ENCODE data around the gene CUX1. TPM values are rescaled to one million over a fixed set of nuclear protein-coding genes. Genes with fewer than 3 reads are reported as not detected.

Gene CUX1
- total and polyA plus RNA-seq, 2 donors (not counting 1 experiment from before 2014, with no cell fraction given), result 22.7 to 38.1 TPM

DNA sequence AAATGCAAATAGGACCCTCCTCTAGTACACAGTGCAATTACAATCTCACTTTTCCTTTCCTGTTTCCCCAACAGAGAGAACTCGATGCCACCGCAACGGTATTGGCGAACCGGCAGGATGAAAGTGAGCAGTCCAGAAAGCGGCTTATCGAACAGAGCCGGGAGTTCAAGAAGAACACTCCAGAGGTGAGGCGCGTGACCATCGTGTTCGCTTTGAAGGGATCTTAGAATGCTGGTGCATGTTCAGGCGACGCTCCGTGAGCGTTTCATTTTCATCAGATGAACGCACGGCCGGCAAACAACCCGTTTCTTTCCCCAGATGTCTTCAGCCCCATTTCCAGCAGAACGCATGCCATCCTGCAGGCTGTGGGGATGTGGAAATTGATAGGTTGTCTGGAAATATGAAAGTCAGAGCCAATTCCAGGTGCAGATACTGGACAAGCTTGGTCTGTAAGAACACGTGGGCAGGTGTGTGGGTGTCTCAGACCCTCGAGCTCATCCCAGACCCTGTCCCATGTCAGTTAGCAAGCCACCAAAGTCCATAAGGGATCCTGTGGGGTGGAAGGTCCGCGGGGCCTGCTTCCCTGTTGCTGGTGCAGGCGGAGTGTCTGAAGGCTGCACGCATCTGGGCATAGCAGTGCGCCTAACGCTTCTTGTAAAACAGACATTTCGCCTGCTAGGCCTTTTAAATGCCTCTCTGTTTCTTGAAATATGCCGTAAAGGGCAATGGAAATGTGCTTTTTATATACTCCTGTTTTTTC is 98.8 kb downstream of the CUX1 start:
- peaks cover 9% of the 10 kb centered on the region for H3K4me1 ChIP-seq (ENCODE audit: control insufficient read depth, extremely low read depth, insufficient read depth, low read length)
- H3K9ac ChIP-seq (ENCODE audit: insufficient read depth, low read length), result no peak overlapping the region
- no peak overlapping the region for H3K4me3 ChIP-seq (replicated peaks in 1 of 4; ENCODE audit: control extremely low read depth in 1 of 4, insufficient read depth in 1 of 4, low read depth in 3 of 4, low read length in 4 of 4)
- no peak for DNase-seq (ENCODE audit: low read depth in 2 of 2)
- H3K36me3 ChIP-seq (ENCODE audit: control insufficient read depth, insufficient read depth, low read length), result peaks cover 2% of the 10 kb centered on the region
- no peaks in the 10 kb centered on the region for H4K20me1 ChIP-seq (ENCODE audit: control insufficient read depth, extremely low read depth, insufficient read depth, low read length)
- no peak overlapping the region for H3K4me2 ChIP-seq (ENCODE audit: extremely low read depth, insufficient read depth, low read length)
- no peaks in the 10 kb centered on the region for H3K27me3 ChIP-seq (ENCODE audit: control insufficient read depth, insufficient read depth, low read length)
- H3K27ac ChIP-seq (ENCODE audit: insufficient read depth, low read length), result no peak overlapping the region
- peaks cover 3% of the 10 kb centered on the region for H3K79me2 ChIP-seq (ENCODE audit: control insufficient read depth, insufficient read depth, low read length)
- H2AFZ ChIP-seq (ENCODE audit: low read length), result no peak overlapping the region
- TF ChIP-seq CTCF (conservative IDR thresholded peaks at IDR 0.05 in 1 of 2, IDR thresholded peaks at IDR 0.05 in 1 of 2; ENCODE audit: low read depth in 1 of 2, low read length in 2 of 2) (no peak), EZH2 (IDR thresholded peaks at IDR 0.05; ENCODE audit: low read length, missing control alignments) (no peak)
- no peaks in the 10 kb centered on the region for H3K9me3 ChIP-seq (ENCODE audit: control insufficient read depth, insufficient read depth, low read depth, low read length)

DNA sequence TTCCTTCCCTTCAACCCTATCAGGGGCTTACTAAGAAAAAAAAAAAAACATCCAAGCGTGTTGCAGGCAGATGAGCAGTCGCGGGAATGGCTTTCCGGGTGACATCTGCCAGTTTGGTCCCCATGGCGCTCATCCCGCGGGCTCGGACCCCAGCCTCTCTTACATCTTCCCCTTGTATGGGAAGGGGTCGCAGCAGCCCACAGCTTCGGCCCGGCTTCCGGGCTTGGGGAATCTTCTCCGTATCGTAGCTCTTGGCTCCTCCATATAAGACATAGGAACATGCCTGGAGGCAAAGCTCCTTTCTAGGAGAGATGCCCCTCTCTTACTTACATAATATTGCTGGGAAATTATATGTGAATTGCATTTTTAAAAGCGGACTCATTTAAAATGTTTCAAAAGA is 99.5 kb downstream of the CUX1 start:
- no peak overlapping the region for H2AFZ ChIP-seq (ENCODE audit: low read length)
- no peak overlapping the region for H3K4me3 ChIP-seq (replicated peaks in 1 of 4; ENCODE audit: control extremely low read depth in 1 of 4, insufficient read depth in 1 of 4, low read depth in 3 of 4, low read length in 4 of 4)
- H3K79me2 ChIP-seq (ENCODE audit: control insufficient read depth, insufficient read depth, low read length), result peaks cover 3% of the 10 kb centered on the region
- peaks cover 9% of the 10 kb centered on the region for H3K4me1 ChIP-seq (ENCODE audit: control insufficient read depth, extremely low read depth, insufficient read depth, low read length)
- no peak overlapping the region for H3K9ac ChIP-seq (ENCODE audit: insufficient read depth, low read length)
- no peaks in the 10 kb centered on the region for H4K20me1 ChIP-seq (ENCODE audit: control insufficient read depth, extremely low read depth, insufficient read depth, low read length)
- no peak overlapping the region for H3K4me2 ChIP-seq (ENCODE audit: extremely low read depth, insufficient read depth, low read length)
- no peak overlapping the region for H3K27ac ChIP-seq (ENCODE audit: insufficient read depth, low read length)
- no peaks in the 10 kb centered on the region for H3K9me3 ChIP-seq (ENCODE audit: control insufficient read depth, insufficient read depth, low read depth, low read length)
- H3K36me3 ChIP-seq (ENCODE audit: control insufficient read depth, insufficient read depth, low read length), result peaks cover 2% of the 10 kb centered on the region
- DNase-seq (ENCODE audit: low read depth in 2 of 2), result no peak
- no peaks in the 10 kb centered on the region for H3K27me3 ChIP-seq (ENCODE audit: control insufficient read depth, insufficient read depth, low read length)
- TF ChIP-seq EZH2 (IDR thresholded peaks at IDR 0.05; ENCODE audit: low read length, missing control alignments), result no peak
- no peak for TF ChIP-seq CTCF (conservative IDR thresholded peaks at IDR 0.05 in 1 of 2, IDR thresholded peaks at IDR 0.05 in 1 of 2; ENCODE audit: low read depth in 1 of 2, low read length in 2 of 2)

DNA sequence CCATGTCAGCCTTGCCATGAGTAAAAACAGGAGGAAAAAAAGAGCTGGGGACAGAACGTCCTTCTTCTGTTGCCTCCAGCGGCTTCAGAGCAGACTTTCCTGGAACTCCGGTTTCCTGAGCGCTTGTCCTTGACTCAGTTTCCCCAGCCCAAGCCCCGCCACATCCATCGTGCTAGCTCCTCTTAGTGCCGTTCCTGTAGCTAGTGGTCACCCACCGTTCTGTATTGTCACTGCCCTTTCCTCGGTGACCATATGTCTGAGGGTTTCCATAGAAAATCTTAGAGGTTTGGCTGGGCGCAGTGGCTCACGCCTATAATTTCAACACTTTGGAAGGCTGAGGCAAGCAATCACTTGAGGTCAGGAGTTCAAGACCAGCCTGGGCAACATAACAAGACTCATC is 100.1 kb downstream of the CUX1 start:
- Histone ChIP-seq H4K20me1 (ENCODE audit: control insufficient read depth, extremely low read depth, insufficient read depth, low read length) (no peaks in the 10 kb centered on the region), H3K27ac (ENCODE audit: insufficient read depth, low read length) (no peak overlapping the region), H3K4me3 (replicated peaks in 1 of 4; ENCODE audit: control extremely low read depth in 1 of 4, insufficient read depth in 1 of 4, low read depth in 3 of 4, low read length in 4 of 4) (no peak overlapping the region), H3K36me3 (ENCODE audit: control insufficient read depth, insufficient read depth, low read length) (peaks cover 2% of the 10 kb centered on the region), H2AFZ (ENCODE audit: low read length) (no peak overlapping the region), H3K4me1 (ENCODE audit: control insufficient read depth, extremely low read depth, insufficient read depth, low read length) (peaks cover 8% of the 10 kb centered on the region), H3K79me2 (ENCODE audit: control insufficient read depth, insufficient read depth, low read length) (peaks cover 3% of the 10 kb centered on the region), H3K9me3 (ENCODE audit: control insufficient read depth, insufficient read depth, low read depth, low read length) (no peaks in the 10 kb centered on the region), H3K9ac (ENCODE audit: insufficient read depth, low read length) (no peak overlapping the region), H3K4me2 (ENCODE audit: extremely low read depth, insufficient read depth, low read length) (no peak overlapping the region), H3K27me3 (ENCODE audit: control insufficient read depth, insufficient read depth, low read length) (no peaks in the 10 kb centered on the region)
- TF ChIP-seq CTCF (conservative IDR thresholded peaks at IDR 0.05 in 1 of 2, IDR thresholded peaks at IDR 0.05 in 1 of 2; ENCODE audit: low read depth in 1 of 2, low read length in 2 of 2) (no peak), EZH2 (IDR thresholded peaks at IDR 0.05; ENCODE audit: low read length, missing control alignments) (no peak)
- DNase-seq (ENCODE audit: low read depth in 2 of 2), result no peak

Measured in fibroblast of lung (primary cell).